NOMO-1 treated with DMSO at 0.1 percent for 48 hours (cell line): Measurements from ENCODE around the gene LHFPL4.
"Not testable (repeated sequence)": the region's sequence is repeated elsewhere in the genome, so short reads cannot be mapped to it uniquely, and the experiment has no call there.

ENCODE experiments used
- DNase-seq: peaks from one replicate; lab custom pipeline; 2025; ENCODE audit not compliant: unreplicated experiment; lab: John Stamatoyannopoulos, UW

The LHFPL4 gene

GRCh38 chr3:9542182-9542581, 11.4 kb downstream of the LHFPL4 start:
- no peak for DNase-seq

DNA sequence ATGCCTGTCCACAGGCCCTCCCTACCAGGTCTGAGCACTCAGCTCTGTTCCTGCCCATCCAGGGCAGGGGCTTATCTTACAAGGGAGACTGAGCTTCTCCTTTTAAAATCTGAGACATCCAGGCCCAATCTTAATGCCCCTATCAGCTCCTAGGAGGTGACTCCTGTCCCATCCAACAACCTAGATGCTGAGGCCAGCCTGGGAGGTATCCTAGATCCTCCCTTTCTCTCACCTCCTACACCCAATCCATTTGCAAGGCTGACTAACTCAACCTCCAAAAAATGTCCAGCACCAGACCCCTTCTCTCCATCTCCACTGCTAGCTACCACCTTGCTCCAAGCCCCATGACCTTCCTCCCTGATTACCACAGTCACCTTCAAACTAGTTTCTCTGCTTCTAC, 17.4 kb downstream of the LHFPL4 start:
- no peak for DNase-seq

- DNase-seq: no peak
Measured at GRCh38 chr3:9534429-9534828, 19.2 kb downstream of the LHFPL4 start.

DNA sequence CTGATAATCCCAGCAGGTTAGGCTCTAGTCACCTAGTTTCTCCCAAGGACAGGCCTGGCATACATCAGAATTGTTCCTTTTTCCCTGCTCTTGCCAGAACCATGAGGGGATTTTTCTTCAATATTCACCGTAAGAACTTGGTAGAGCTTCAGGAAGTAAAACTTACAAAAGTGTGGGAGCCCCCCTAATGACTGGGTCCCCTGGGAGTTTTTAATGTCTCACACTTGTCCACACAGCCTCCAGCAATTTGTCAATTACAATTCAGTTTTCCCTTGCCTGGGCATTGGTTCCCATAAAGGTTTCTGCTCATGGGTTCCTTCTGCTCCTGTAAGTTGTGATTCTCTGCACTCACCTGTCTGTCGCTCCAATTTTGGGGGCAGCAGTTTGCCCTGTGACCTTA, 28.5 kb downstream of the LHFPL4 start:
- DNase-seq: no peak

DNA sequence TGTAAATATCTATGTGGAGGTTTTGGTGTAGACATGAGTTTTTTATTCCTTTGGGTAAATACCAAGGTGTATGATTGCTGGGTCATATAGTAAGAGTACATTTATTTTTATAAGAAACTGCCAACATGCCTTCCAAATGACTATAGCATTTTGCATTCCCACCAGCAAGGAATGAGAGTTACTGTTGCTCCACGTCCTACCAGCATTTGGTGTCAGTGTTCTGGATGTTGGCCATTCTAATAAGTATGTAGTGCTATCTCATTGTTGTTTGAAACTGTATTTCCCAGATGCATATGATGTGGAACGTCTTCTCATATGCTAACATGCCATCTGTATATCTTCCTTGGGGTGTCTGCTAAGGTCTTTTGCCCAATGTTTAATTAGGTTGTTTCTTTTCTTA, 38.7 kb downstream of the LHFPL4 start:
- DNase-seq: no peak

DNA sequence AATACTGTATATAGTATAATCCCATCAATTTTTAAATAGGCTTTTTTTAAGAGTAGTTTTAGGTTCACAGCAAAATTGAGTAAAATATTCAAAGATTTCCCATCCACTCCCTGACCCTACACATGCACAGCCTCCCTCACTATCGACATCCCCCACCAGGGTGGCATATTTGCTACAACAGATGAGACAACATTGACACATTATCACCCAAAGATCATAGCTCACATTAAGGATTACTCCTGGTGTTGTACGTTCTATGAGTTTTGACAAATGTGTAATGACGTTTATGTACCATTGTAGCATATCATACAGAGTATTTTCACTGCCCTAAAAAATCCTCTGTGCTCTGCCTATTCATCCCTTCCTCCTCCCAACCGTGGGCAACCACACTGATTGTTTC, 39.3 kb downstream of the LHFPL4 start:
- no peak for DNase-seq

- no peak for DNase-seq
Measured at GRCh38 chr3:9512456-9513045, 41.1 kb downstream of the LHFPL4 start.

DNA sequence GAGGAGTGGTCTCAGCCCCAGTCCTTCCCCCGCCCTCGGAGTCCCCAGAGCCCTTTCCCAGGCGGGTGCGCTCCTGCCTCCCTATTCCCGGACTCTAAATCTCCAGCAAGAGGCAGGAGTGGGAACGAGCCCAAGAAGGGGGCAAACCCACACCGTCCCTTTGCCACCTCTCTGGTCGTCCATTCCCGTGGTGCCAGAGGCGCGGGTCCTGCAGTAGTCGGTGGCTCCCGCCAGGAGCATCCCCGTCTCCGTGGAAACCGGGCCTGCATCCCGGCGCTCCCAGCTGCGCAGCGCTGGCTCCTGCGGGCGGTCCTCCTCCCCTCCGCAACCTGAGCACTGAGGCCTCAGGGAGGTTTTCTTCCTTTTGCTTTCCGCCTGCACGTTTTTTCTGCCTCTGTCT, 44.8 kb downstream of the LHFPL4 start:
- DNase-seq: no peak

DNA sequence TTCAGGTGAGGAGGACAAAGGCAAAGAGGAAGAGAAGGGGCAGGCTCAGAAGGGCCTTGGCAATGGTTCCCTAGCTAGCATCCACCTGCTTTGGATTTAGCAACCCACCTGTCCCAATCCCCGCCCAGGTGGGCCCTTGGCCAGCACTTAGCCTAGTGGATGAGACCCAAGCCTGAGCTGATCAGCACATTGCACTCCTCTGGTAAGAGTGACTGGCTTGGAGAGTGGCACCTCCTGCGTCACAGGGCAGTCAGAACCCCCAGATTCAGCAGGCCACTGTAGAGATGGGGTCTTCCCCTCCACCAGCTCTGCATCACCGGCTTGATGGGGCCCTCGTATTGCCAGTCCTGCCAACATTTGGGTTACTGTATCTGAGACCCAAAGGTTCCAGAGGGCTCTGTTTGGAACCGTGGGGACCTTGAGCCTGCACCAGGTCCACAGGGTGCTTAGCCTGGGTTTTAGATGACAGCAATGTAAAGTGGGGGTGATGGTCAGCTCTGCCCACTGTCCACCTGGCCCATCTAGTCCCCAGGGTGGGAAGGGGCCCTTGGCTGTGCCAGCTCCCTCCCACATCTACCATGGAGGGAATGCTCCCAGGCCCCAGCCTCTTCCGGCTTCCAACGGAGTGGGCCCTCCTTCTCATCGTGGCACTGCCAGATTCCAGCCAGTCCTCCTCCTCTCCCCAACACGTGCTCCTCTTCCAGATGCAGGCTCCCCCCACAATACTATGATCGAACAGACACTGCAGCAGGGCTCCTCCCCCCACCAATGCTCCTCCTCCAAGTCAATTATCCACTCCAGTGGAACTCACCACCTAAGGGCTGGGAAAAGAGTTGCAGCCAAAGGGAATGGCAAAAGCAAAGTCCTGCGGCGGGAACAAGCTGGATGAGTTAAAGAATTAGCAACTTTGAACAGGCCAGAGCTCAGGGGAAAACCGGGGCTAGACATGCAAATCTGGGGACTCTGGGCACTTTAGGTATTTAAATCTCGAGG, 45.7 kb downstream of the LHFPL4 start:
- no peak for DNase-seq

DNA sequence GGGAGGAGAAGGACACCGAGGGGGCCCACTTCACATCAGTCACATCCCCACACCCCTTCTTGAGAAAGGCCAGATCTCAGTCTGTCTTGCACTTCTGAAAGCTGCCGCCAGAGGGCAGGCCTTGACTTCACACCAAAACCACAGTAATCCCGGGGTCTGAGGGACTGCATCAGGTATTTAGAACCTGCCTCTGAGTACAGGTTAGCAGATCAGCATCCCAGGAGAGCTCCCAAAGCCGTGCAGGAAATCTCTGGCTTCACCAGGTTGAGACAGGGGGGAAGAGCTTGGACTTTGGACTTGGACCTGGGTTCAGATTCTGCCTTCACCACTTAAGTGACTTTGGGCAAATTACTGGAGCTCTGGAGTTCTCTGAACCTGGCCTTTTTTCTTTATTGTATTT, 50.3 kb downstream of the LHFPL4 start:
- DNase-seq: peak; percentile 39

- DNase-seq: no peak
Measured at GRCh38 chr3:9501226-9501625, 52.4 kb downstream of the LHFPL4 start.

GRCh38 chr3:9500108-9501050, 53.2 kb downstream of the LHFPL4 start:
- DNase-seq: peak; percentile 25

GRCh38 chr3:9499455-9500107, 54.0 kb downstream of the LHFPL4 start:
- DNase-seq: no peak

DNA sequence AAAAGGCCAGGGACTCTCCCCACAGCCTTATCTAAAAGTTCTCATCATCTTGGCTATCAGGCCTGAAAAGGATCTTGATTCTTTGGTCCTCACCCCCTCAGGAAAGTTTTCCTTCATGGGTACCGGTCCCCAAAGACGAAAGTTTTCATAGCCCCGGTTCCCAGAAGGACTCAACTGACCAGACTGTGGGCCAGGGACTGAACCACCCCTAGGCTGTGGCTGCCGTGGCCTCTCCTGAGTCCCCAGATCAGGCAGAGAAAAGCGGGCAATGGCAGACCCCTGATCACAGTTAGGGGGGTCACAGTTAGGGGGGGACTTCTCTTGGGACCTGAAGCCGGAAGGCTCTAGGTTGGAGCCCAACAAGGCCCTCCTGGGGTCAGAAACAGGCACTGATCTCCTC, 54.8 kb downstream of the LHFPL4 start:
- DNase-seq: no peak

DNA sequence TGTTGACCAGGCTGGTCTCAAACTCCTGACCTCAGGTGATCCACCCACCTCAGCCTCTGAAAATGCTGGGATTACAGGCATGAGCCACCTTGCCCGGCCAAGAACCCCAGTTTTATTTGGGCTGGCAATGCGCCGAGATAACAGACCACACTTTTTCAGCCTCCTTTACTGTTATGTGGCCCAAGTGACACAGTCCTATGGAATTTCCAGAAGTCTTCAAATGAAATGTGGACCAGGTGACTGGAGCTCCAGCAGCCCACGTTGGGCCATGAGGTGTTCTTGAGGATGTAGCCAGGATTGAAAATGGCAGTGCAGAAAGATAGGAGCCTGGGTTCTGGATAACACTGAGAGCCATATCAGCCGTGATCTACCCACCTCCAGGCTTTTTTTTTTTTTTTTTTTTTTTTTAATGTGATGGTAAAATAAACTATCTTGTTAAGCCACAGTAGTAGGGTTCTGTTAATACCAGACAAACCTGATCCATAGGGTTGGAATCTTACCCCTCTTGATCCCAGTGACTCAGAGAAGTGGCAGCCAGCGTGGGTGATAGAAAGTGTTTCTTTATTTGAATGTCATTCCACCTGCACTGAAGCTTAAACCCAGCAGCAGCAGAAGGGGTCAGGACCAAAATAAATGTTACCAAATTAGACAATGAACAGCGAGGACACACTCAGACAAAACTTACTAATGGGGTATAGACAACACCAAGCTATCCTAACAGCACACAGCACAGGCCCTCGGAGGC, 55.6 kb downstream of the LHFPL4 start:
- DNase-seq: no peak

- no peak for DNase-seq
Measured at GRCh38 chr3:9496893-9497292, 56.7 kb downstream of the LHFPL4 start.

- not testable (repeated sequence) for DNase-seq
Measured at GRCh38 chr3:9494036-9494435, 59.6 kb downstream of the LHFPL4 start.

GRCh38 chr3:9491506-9491905, 62.1 kb downstream of the LHFPL4 start:
- no peak for DNase-seq

DNA sequence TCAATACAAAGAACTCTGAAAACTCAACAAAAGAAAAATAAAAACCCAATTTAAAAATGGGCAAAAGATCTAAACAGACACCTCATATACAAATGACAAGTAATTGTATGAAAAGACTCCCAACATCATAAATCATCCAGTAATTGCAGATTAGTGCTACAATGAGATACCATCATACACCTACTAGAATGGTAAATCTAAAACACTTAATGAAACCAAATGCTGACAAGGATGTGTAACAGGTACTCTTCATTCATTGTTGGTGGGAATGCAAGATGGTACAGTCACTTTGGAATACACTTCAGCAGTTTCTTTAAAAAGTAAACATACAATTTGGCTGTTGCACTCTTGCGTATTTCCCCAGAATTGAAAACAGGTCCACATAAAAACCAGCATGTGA, 68.4 kb downstream of the LHFPL4 start:
- no peak for DNase-seq

DNA sequence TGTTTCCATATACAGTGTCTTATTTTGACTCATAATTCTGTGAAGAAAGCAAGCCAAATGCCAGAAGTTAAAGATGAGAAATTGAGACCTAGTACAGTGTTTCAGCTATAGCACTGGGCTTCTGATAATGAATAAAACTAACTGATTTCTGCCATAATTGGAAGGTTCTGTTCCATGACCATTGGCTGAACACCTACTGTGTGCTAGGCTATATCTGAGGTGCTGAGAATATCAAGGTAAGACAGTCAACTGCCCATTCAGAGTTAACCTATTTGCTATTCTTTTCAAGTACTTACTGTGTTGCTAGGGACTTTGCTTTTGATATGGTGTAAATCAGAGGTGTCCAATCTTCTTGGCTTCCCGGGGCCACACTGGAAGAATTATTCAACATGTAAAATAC, 73.4 kb downstream of the LHFPL4 start:
- DNase-seq: no peak
